ENCODE results near the gene NR2F1.
"Not testable (repeated sequence)": the region's sequence is repeated elsewhere in the genome, so short reads cannot be mapped to it uniquely, and the experiment has no call there.

The NR2F1 gene

GRCh38 chr5:93582677-93583438, at the start of gene NR2F1:
Gene NR2F1 (plus strand): TSS chr5:93583222. CDS start chr5:93585024, 1,802 bp downstream.
- no peak for DNase-seq (ENCODE audit: low read depth in 2 of 2)

- no peak for DNase-seq (ENCODE audit: low read depth in 2 of 2)
Measured at GRCh38 chr5:93545872-93546271, 37.1 kb upstream of the NR2F1 start.

- not testable (repeated sequence) for DNase-seq (ENCODE audit: low read depth in 2 of 2)
Measured at GRCh38 chr5:93549594-93549993, 33.4 kb upstream of the NR2F1 start.

- no peak for DNase-seq (ENCODE audit: low read depth in 2 of 2)
Measured at GRCh38 chr5:93557021-93557604, 25.9 kb upstream of the NR2F1 start.

- no peak for DNase-seq (ENCODE audit: low read depth in 2 of 2)
Measured at GRCh38 chr5:93566091-93566490, 16.9 kb upstream of the NR2F1 start.

GRCh38 chr5:93567424-93567823, 15.6 kb upstream of the NR2F1 start:
- no peak for DNase-seq (ENCODE audit: low read depth in 2 of 2)

- no peak for DNase-seq (ENCODE audit: low read depth in 2 of 2)
Measured at GRCh38 chr5:93569300-93570160, 13.5 kb upstream of the NR2F1 start.

- DNase-seq (ENCODE audit: low read depth in 2 of 2), result no peak
Measured at GRCh38 chr5:93570294-93571113, 12.5 kb upstream of the NR2F1 start.

- no peak for DNase-seq (ENCODE audit: low read depth in 2 of 2)
Measured at GRCh38 chr5:93571114-93571949, 11.7 kb upstream of the NR2F1 start.

GRCh38 chr5:93572101-93572607, 10.9 kb upstream of the NR2F1 start:
- no peak for DNase-seq (ENCODE audit: low read depth in 2 of 2)

GRCh38 chr5:93572608-93573353, 10.2 kb upstream of the NR2F1 start:
- no peak for DNase-seq (ENCODE audit: low read depth in 2 of 2)

GRCh38 chr5:93573354-93574351, 9.4 kb upstream of the NR2F1 start:
- DNase-seq (ENCODE audit: low read depth in 2 of 2), result no peak

GRCh38 chr5:93574491-93575305, 8.3 kb upstream of the NR2F1 start:
- no peak for DNase-seq (ENCODE audit: low read depth in 2 of 2)

- no peak for DNase-seq (ENCODE audit: low read depth in 2 of 2)
Measured at GRCh38 chr5:93575461-93576414, 7.3 kb upstream of the NR2F1 start.

GRCh38 chr5:93576994-93577853, 5.8 kb upstream of the NR2F1 start:
- DNase-seq (ENCODE audit: low read depth in 2 of 2), result no peak

Data from stimulated activated CD8-positive, alpha-beta memory T cell treated with anti-CD3 and anti-CD28 coated beads, Interleukin-15, amount 100 ng/mL, for 48 hours (primary cell).